ENCODE data around the gene GALNT1. TPM values are rescaled to one million over a fixed set of nuclear protein-coding genes. Genes with fewer than 3 reads are reported as not detected.
A peak's percentile ranks its signal among the peaks of the same experiment; 100 is the strongest.

Gene GALNT1
- total and polyA plus RNA-seq, 2 experiments from 2014 or later, result 47.4 to 110 TPM

DNA sequence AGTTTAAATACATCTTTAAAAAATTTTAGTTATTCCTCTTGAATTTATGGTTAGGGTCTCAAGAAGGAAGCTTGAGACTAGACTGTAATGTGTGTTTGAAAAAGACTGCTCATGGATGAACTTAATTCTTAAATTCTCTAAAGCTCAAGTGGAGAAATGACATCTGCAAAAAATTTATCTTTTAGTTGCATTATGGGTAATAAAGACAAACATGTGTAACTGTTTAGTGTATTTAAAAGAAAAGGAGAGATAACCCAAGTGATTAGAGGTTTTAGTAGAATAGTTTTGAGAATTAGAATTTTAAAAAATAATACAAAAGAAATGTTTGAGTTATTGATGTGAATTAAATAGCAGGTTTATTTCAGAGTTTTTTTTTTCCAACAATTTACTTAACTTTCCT is 36.7 kb downstream of the GALNT1 start:
- no peaks in the 10 kb centered on the region for H3K36me3 ChIP-seq
- peaks cover 41% of the 10 kb centered on the region for H3K4me1 ChIP-seq (ENCODE audit: low read depth)
- H3K9me3 ChIP-seq (ENCODE audit: low read depth), result no peaks in the 10 kb centered on the region
- H3K27ac ChIP-seq, result no peak overlapping the region
- no peaks in the 10 kb centered on the region for H3K27me3 ChIP-seq
- TF ChIP-seq, protein P1, sequence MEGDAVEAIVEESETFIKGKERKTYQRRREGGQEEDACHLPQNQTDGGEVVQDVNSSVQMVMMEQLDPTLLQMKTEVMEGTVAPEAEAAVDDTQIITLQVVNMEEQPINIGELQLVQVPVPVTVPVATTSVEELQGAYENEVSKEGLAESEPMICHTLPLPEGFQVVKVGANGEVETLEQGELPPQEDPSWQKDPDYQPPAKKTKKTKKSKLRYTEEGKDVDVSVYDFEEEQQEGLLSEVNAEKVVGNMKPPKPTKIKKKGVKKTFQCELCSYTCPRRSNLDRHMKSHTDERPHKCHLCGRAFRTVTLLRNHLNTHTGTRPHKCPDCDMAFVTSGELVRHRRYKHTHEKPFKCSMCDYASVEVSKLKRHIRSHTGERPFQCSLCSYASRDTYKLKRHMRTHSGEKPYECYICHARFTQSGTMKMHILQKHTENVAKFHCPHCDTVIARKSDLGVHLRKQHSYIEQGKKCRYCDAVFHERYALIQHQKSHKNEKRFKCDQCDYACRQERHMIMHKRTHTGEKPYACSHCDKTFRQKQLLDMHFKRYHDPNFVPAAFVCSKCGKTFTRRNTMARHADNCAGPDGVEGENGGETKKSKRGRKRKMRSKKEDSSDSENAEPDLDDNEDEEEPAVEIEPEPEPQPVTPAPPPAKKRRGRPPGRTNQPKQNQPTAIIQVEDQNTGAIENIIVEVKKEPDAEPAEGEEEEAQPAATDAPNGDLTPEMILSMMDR (IDR thresholded peaks at IDR 0.05; ENCODE audit: low read depth, low read length), result no peak
- DNase-seq (ENCODE audit: low read depth in 1 of 2, low spot score in 1 of 2), result no peak
- H3K4me3 ChIP-seq, result no peak overlapping the region

DNA sequence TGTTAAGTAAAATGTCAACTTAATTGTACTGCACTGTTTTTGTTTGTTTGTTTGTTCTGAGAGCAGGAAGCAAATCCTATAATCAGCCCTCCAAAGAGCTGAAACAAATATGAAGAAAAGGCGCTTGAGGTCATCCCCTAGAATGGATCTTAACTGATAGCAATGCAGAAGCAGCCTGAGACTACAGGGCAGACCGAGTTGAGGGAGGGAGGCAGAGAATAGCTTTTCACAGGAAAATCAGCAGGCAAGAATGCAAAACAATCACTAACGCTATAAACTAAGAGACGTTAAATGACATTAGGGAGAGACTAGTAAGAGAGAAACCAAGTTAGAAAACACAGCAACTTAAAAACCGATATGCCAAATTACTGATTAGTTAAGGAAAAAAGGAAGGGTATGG is 37.2 kb downstream of the GALNT1 start:
- no peak overlapping the region for H3K27ac ChIP-seq
- peak in 1 of 2 donors; percentile 15 for DNase-seq (ENCODE audit: low read depth in 1 of 2, low spot score in 1 of 2)

DNA sequence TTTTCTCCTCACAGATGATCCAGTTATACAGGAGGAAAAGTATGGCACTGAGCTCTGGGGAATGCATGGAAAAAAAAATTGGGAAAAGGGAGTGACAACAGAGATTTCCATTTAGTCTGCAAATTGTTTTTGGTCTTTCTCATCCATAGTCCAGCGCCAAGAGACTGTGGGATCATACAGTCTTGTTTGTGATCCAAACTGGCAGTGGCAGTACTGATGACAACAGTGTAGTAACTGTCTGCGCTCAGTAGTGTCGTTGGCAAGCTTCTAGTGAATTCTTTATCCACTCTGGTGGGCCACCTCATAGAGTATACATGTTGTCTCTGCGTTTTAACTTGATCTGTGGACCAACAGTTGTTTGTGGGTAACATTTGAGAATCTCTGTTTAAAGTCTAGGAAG is 37.9 kb downstream of the GALNT1 start:
- Histone ChIP-seq H3K4me1 (ENCODE audit: low read depth) (peaks cover 39% of the 10 kb centered on the region), H3K36me3 (no peaks in the 10 kb centered on the region), H3K27me3 (no peaks in the 10 kb centered on the region), H3K27ac (no peak overlapping the region), H3K9me3 (ENCODE audit: low read depth) (no peaks in the 10 kb centered on the region), H3K4me3 (no peak overlapping the region)
- TF ChIP-seq, protein P1 (IDR thresholded peaks at IDR 0.05; ENCODE audit: low read depth, low read length), result no peak
- DNase-seq (ENCODE audit: low read depth in 1 of 2, low spot score in 1 of 2), result no peak

More for the DNA sequence above, 37.2 kb downstream of the GALNT1 start:
- Histone ChIP-seq H3K36me3 (no peaks in the 10 kb centered on the region), H3K9me3 (ENCODE audit: low read depth) (no peaks in the 10 kb centered on the region), H3K4me1 (ENCODE audit: low read depth) (peaks cover 39% of the 10 kb centered on the region), H3K27me3 (no peaks in the 10 kb centered on the region), H3K4me3 (no peak overlapping the region)
- TF ChIP-seq, protein P1 (IDR thresholded peaks at IDR 0.05; ENCODE audit: low read depth, low read length), result no peak

DNA sequence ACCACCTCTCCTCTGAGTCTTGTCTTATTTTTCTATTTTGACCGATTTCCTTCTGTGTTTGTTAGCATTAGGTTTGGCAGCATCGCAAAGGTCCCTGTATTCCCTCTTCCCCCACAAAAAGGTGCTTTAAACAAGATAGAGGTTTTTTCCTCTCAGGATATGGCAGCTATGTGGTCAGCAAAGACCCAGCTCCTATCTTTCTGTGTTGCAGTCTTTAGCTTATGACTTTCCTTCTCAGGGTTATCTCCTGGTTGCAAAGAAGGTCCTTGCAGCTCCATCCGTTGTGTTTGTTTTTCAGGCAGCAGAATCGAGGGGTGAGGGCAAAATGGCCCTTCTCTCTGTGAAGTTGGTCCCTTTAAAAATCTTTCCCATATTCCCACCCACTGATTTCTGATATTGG is 38.4 kb downstream of the GALNT1 start:
- Histone ChIP-seq H3K4me3 (no peak overlapping the region), H3K4me1 (ENCODE audit: low read depth) (peaks cover 39% of the 10 kb centered on the region), H3K27me3 (no peaks in the 10 kb centered on the region), H3K36me3 (no peaks in the 10 kb centered on the region), H3K27ac (no peak overlapping the region), H3K9me3 (ENCODE audit: low read depth) (no peaks in the 10 kb centered on the region)
- DNase-seq (ENCODE audit: low read depth in 1 of 2, low spot score in 1 of 2), result no peak
- TF ChIP-seq, protein P1 (IDR thresholded peaks at IDR 0.05; ENCODE audit: low read depth, low read length), result no peak

DNA sequence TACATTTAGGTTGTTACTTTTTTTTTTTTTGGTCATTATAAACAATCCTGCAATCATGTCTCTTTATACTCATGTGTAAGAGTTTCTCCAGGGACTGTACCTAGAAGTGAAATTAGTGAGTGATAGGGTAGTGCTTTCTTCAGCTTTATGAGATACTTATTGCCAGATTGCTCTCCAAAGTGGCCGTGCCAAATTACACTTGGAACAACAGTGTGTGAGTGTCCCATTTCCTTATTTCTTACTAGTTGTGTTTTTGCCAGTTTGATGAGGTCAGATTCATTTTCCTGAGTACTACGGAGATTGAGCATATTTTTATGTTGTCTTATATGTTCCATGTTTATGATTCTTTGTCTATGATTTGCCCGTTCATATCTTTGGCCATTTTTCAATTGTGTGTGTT is 39.2 kb downstream of the GALNT1 start:
- TF ChIP-seq, protein P1 (IDR thresholded peaks at IDR 0.05; ENCODE audit: low read depth, low read length), result no peak
- Histone ChIP-seq H3K9me3 (ENCODE audit: low read depth) (no peaks in the 10 kb centered on the region), H3K36me3 (no peaks in the 10 kb centered on the region), H3K4me1 (ENCODE audit: low read depth) (peaks cover 36% of the 10 kb centered on the region), H3K4me3 (no peak overlapping the region), H3K27me3 (no peaks in the 10 kb centered on the region), H3K27ac (no peak overlapping the region)
- DNase-seq (ENCODE audit: low read depth in 1 of 2, low spot score in 1 of 2), result peak in 1 of 2 donors; percentile 21

DNA sequence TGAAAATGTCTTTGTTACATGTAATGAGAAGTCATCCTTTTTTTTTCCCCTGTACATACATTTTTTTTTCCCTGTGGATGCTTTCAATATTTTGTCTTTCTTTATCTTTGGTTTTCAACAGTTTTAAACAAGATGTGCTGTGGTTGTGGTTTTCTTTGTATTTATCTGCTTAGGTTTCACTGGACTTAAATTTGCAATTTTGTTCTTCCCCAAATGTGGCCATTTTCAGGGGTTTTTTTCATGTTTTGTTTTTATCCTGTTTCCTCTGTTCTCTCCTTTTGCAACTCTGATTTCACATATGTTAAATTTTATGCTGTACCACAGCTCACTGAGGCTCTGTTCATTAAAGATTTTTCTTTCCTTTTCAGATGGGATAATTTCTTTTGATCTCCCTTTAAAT is 41.7 kb downstream of the GALNT1 start:
- DNase-seq (ENCODE audit: low read depth in 1 of 2, low spot score in 1 of 2), result no peak
- peaks cover 18% of the 10 kb centered on the region for H3K4me1 ChIP-seq (ENCODE audit: low read depth)
- no peak overlapping the region for H3K27ac ChIP-seq
- TF ChIP-seq, protein P1 (IDR thresholded peaks at IDR 0.05; ENCODE audit: low read depth, low read length), result no peak
- H3K27me3 ChIP-seq, result no peaks in the 10 kb centered on the region
- no peaks in the 10 kb centered on the region for H3K9me3 ChIP-seq (ENCODE audit: low read depth)
- H3K4me3 ChIP-seq, result no peak overlapping the region
- no peaks in the 10 kb centered on the region for H3K36me3 ChIP-seq

All from cardiac muscle cell (in vitro differentiated cells and primary cell).